Breast epithelium (tissue), 4 donors: ENCODE measurements around the gene SHLD2. TPM values are rescaled to one million over a fixed set of nuclear protein-coding genes. Genes with fewer than 3 reads are reported as not detected.
"Not testable (repeated sequence)": the region's sequence is repeated elsewhere in the genome, so short reads cannot be mapped to it uniquely, and the experiment has no call there.

Source experiments
- DNase-seq, 2 donors: peaks; one replicate each; pipeline ENCODE4 v3.0.0-alpha.2; 2019; ENCODE audit warnings: low spot score in 2 of 2
- H3K27ac ChIP-seq, 2 donors: fragments of 200-600 bp; sonication (generic) in 1 of 2; one replicate each; pipeline ENCODE4 v1.5.1; 2016 to 2019; ENCODE audit warnings: mild to moderate bottlenecking in 1 of 2
- H3K27me3 ChIP-seq, 2 donors: fragments of 200-600 bp; sonication (generic) in 1 of 2; one replicate each; pipeline versions ENCODE4 v1.5.1 to v1.6.0; 2017 to 2019; ENCODE audit warnings: control low read depth in 1 of 2, mild to moderate bottlenecking in 1 of 2
- H3K36me3 ChIP-seq: fragments of 200-600 bp; one replicate; pipeline ENCODE4 v1.5.1; 2019
- H3K4me1 ChIP-seq, 2 donors: fragments of 200-600 bp; sonication (generic); one replicate each; pipeline ENCODE4 v1.5.1; 2016 to 2019; ENCODE audit warnings: control low read depth in 1 of 2
- H3K4me3 ChIP-seq, 3 donors: fragments of 200-600 bp; sonication (generic); 1 replicate in 2 of 3; 2 replicates in 1 of 3; pipeline ENCODE4 v1.5.1; 2016 to 2019; ENCODE audit warnings: mild to moderate bottlenecking in 3 of 3, moderate library complexity in 2 of 3
- H3K9me3 ChIP-seq, 2 donors: fragments of 200-600 bp; sonication (generic) in 1 of 2; one replicate each; pipeline ENCODE4 v1.5.1; 2016 to 2019; ENCODE audit warnings: control low read depth in 1 of 2
- intact Hi-C: fragments of 100-400 bp; cut with DNase I; formaldehyde crosslinking; loops from one replicate; pipeline ENCODE4 v1.15.1; 2023; ENCODE audit warnings: low total_unique reads
- total RNA-seq, 3 donors: library from RNA; depleted of rRNA; stranded (reverse); fragments of >200 nt; gene quantifications; one replicate each; pipeline ENCODE4 v1.1.0, GENCODE V29; 2016
- TF ChIP-seq, protein P1 (sequence below), 3 donors: fragments of 450-650 bp; IDR thresholded peaks; one replicate each; pipeline ENCODE4 v1.5.1; 2016 to 2017; ENCODE audit warnings: antibody characterized with exemption in 3 of 3, mild to moderate bottlenecking in 3 of 3, moderate library complexity in 3 of 3

The SHLD2 gene
- total RNA-seq, 3 donors from 2014 or later: 35.1 to 36.7 (median 35.7) TPM

DNA sequence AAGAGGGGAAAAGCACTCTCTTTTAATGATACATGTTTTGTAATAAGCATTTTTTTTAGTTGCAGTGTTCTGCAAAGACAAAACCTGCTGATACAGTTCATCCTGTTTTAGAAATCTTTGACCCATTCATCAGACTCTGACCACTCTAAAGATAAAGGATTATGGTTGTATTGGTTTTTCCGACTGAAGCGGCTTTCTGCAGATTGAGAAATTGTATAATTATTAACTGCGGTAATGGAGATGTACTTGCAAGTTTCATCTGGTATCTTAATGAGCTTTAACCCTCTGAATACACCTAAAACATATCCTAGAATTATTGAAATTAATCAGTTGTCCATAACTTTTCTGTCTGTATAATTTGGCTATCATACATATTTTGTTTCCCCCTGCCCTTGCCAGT, 50.6 kb downstream of the SHLD2 start:
- intact Hi-C loops, H3K4me1 ChIP-seq, H3K36me3 ChIP-seq, H3K4me3 ChIP-seq, H3K27ac ChIP-seq, DNase-seq, H3K27me3 ChIP-seq, H3K9me3 ChIP-seq: not testable (repeated sequence)

DNA sequence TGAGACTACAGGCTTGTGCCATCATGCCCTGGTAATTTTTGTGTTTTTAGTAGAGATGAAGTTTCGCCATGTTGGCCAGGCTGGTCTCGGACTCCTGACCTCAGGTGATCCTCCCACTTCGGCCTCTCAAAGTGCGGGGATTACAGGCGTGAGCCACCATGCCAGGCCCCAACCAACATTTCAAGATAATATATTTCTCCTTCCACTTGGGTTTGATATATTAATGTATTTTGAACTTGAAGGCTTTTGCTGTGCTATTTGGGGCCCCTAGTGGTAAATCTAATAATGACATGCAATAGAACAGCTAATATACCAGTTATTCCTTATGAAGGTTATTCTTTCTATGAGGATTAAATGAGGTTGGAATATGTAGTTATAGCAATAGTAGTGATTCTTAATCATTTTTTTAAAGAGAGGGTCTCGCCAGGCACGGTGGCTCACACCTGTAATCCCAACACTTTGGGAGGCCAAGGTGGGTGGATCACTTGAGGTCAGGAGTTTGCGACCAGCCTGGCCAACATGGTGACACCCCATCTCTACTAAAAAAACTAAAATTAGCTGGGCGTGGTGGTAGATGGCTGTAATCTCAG, 54.1 kb downstream of the SHLD2 start:
- H3K4me3 ChIP-seq, H3K9me3 ChIP-seq, H3K36me3 ChIP-seq, H3K27ac ChIP-seq, H3K27me3 ChIP-seq, intact Hi-C loops, DNase-seq, H3K4me1 ChIP-seq: not testable (repeated sequence)
- TF ChIP-seq, protein P1, sequence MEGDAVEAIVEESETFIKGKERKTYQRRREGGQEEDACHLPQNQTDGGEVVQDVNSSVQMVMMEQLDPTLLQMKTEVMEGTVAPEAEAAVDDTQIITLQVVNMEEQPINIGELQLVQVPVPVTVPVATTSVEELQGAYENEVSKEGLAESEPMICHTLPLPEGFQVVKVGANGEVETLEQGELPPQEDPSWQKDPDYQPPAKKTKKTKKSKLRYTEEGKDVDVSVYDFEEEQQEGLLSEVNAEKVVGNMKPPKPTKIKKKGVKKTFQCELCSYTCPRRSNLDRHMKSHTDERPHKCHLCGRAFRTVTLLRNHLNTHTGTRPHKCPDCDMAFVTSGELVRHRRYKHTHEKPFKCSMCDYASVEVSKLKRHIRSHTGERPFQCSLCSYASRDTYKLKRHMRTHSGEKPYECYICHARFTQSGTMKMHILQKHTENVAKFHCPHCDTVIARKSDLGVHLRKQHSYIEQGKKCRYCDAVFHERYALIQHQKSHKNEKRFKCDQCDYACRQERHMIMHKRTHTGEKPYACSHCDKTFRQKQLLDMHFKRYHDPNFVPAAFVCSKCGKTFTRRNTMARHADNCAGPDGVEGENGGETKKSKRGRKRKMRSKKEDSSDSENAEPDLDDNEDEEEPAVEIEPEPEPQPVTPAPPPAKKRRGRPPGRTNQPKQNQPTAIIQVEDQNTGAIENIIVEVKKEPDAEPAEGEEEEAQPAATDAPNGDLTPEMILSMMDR (IDR thresholded peaks at IDR 0.05): peak in 1 of 3 donors; percentile 30

DNA sequence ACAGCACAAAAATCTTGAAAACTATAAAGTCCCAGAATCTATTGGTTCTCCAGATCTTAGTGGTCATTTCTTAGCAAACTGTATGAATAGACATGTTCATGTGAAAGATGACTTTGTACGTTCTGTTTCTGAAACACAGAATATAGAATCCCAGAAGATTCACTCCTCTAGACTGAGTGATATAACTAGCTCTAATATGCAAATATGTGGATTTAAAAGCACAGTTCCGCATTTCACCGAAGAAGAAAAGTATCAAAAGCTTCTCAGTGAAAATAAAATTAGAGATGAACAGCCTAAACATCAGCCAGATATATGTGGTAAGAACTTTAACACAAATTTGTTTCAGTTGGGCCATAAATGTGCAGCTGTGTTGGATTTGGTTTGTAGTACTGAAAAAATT, 56.5 kb downstream of the SHLD2 start:
- H3K36me3 ChIP-seq, intact Hi-C loops, H3K4me3 ChIP-seq, H3K4me1 ChIP-seq, H3K27me3 ChIP-seq, H3K9me3 ChIP-seq, DNase-seq, H3K27ac ChIP-seq: not testable (repeated sequence)

DNA sequence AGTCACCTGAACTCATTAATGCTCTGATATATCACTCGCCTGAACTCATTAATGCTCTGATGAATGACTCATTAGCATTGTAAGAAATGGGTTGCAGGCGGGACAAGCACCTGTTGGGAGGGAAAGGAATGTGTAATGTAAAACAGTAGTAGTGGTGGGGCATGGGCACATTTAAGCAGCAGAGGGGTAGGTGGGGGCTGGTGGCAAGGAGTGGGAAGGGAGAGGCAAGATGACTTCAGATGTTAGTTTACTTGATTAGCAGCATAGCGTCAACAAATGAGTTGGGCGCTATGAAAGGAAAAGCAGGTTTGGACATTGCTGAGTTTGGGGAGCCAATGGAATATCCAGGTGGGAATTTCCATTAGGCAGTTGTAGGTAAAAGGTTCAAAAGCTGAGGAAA, 61.8 kb downstream of the SHLD2 start:
- DNase-seq, H3K27me3 ChIP-seq, H3K36me3 ChIP-seq, H3K27ac ChIP-seq, H3K4me3 ChIP-seq, H3K4me1 ChIP-seq, intact Hi-C loops, H3K9me3 ChIP-seq: not testable (repeated sequence)

DNA sequence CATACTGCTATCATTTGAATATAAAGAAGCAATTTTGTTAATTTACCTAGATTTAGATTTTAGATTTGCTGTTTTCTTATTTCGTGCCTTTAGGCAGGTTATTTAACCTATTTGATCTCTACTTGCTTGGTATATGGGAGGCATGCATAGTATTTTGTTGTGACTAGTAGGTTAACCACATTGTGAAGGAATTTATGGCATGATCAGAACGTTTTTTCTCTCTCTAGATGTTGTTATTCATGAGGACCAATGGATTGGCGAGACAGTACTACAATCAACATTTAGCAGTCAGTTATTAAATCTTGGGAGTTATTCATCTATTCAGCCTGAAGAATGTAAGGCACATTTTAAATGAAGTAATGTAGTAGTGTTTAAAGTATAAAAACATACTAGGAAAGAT, 62.8 kb downstream of the SHLD2 start:
- H3K4me3 ChIP-seq, H3K27me3 ChIP-seq, H3K4me1 ChIP-seq, intact Hi-C loops, H3K27ac ChIP-seq, H3K36me3 ChIP-seq, DNase-seq, H3K9me3 ChIP-seq: not testable (repeated sequence)

DNA sequence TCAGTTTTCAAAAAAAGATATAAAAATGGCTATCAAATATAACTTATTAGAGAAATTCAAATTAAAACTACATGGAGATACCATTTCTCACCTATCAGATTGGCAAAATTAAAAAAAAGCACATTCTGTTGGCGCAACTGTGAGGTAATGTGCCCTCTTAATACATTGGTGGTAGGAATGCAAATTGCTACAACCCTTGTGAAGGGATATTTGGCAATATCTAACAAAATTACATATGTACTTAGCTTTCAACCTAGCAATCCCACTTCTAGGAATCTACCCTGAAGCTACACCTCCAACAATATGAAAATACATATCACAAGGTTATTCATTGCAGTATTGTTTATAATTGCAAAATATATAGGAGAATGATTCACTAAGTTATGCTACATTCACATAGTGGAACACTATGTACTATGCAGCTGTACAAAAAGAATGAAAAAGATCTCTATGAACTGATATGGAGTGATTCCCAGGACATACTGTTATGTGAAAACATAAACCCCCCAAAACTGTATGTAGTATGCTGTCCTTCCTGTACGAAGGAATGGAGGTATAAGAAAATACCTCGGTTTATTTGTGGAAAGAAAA, 67.8 kb downstream of the SHLD2 start:
- intact Hi-C loops, H3K4me3 ChIP-seq, DNase-seq, H3K27ac ChIP-seq, H3K9me3 ChIP-seq, H3K36me3 ChIP-seq, H3K27me3 ChIP-seq, H3K4me1 ChIP-seq: not testable (repeated sequence)

DNA sequence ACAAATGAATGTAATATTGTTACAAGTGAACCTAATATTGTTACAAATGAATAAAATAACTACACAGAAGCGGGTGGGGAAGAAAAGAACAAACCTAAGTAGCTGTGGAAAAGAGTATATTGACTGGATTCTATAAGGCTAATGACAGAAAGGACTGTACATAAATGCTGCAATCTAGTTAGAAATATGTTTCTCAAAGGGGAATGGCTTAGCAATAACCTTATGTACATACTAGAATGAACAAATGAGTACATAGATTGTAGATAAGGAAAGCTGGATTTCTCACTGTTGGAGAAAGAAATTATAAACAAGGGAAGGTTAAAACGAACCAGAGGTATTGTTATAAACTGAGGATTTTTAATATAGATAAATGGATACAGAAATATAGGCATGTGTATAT, 68.4 kb downstream of the SHLD2 start:
- H3K27me3 ChIP-seq, H3K27ac ChIP-seq, intact Hi-C loops, DNase-seq, H3K4me1 ChIP-seq, H3K36me3 ChIP-seq, H3K4me3 ChIP-seq, H3K9me3 ChIP-seq: not testable (repeated sequence)

DNA sequence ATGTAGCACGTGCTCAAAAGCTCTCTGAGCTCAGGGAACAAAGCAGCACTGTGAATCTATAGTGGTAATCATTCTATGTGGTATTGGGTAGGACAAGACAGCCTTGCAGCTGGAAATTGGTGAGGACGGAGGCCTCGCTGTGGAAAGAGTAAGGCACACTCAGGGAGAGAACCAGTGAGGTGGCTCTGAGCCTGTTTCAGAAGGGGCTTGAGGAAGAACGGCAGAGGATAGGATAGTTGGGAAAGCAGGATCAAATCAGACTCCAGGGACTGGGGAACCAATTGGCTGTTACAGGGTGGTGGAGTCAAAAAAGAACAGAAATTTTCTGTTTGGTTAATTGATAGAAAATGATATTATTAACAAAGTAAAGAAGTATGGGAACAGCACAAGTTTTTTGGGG, 74.9 kb downstream of the SHLD2 start:
- H3K27ac ChIP-seq, H3K9me3 ChIP-seq, H3K4me3 ChIP-seq, intact Hi-C loops, DNase-seq, H3K4me1 ChIP-seq, H3K36me3 ChIP-seq, H3K27me3 ChIP-seq: not testable (repeated sequence)

DNA sequence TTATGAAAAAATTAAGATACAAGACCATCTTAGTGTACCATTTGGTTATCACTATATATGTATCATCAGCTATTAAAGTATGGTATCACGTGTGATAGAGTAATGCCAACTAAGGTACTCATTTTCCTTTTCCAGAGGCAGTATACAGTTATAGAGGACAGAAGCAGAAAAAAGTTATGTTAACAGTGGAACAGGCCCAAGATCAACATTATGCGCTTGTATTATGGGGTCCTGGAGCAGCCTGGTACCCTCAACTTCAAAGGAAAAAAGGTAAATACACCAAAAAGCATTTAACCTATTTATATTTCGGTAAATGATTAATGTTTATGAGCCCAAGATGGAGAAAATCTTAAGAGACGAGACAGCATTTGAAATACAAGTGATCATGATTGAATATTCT, 75.7 kb downstream of the SHLD2 start:
- H3K27me3 ChIP-seq, H3K27ac ChIP-seq, H3K36me3 ChIP-seq, intact Hi-C loops, DNase-seq, H3K4me3 ChIP-seq, H3K9me3 ChIP-seq, H3K4me1 ChIP-seq: not testable (repeated sequence)

DNA sequence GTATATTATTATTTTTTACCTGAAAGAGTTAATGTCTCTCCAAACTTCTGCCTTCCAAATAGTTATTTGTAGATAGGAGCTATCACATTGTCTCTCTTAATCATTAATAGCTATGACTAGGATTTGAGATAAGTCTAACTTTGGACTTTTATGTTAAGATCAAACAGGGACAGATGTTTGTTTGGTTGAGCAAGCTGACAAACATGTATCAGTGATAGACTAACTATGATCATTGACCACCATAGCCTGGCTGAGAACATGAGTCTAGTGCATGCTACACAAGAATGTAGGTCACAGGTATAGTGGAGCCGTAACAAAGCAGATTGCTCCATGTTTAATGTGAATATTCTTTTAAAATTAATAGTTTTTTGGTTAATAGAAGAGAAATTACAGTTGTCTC, 76.7 kb downstream of the SHLD2 start:
- H3K27ac ChIP-seq, intact Hi-C loops, H3K27me3 ChIP-seq, H3K4me1 ChIP-seq, H3K4me3 ChIP-seq, H3K9me3 ChIP-seq, H3K36me3 ChIP-seq, DNase-seq: not testable (repeated sequence)

DNA sequence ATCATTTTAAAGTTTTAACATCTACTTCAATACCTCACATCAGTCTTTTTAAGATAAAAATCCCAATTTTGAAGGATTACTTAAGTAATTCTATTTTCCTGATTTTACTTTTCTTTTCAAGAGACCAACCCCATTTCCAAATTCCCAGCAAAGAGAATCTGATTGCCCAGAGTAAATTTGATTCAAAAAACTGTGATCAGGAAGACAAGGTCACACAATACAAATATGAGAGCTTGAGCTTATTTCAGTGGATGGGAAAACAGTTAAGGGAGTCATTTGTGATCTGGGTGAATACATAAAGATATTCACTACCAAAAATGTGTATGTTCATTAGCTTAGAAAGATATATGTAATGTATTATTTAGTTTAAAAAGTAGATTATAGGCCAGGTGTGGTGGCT, 77.2 kb downstream of the SHLD2 start:
- H3K36me3 ChIP-seq, H3K4me1 ChIP-seq, H3K4me3 ChIP-seq, intact Hi-C loops, H3K27me3 ChIP-seq, DNase-seq, H3K9me3 ChIP-seq, H3K27ac ChIP-seq: not testable (repeated sequence)

DNA sequence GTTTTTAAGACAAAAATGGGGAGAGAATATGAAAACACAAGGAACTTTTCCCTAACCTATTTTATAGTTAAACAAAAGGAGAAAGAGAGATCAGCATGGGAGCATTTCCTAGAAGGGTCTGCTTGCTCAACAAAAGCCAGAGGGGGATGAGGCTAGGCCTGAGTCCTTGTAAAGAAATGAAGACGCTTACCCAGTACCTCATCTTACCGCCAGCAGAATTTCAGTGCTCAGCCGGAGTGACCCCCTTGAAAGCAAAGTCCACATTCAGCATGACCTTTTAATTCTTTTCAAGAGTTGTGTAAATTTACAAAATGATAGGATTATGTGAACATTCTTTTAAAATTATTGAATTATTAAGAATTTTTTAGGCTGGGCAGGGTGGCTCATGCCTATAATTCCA, 82.6 kb downstream of the SHLD2 start:
- H3K4me1 ChIP-seq, H3K27me3 ChIP-seq, H3K27ac ChIP-seq, H3K36me3 ChIP-seq, intact Hi-C loops, H3K9me3 ChIP-seq, DNase-seq, H3K4me3 ChIP-seq: not testable (repeated sequence)

DNA sequence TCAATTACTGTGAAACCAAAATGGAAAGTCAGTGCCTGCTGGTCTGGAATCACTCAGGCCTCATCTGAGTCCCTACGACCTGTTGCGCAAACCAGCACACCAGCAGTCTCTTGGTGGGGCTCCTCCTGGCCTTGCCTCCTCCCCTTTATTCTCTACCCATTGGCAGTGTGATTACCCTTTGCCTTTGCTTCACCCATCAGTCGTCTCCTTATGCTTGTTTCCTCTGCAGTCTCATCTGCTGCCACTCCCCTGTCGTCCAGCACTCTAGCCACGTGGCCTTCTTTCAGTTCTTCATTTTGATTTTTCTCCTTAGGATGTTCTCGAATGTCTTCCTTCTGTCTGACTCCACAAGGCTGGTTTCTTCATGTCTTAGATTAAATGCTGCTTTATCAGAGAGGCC, 89.4 kb downstream of the SHLD2 start:
- H3K9me3 ChIP-seq, H3K27ac ChIP-seq, H3K36me3 ChIP-seq, DNase-seq, H3K4me1 ChIP-seq, intact Hi-C loops, H3K4me3 ChIP-seq, H3K27me3 ChIP-seq: not testable (repeated sequence)
